ENCODE measurements around the gene CCDC93. TPM values are rescaled to one million over a fixed set of nuclear protein-coding genes. Genes with fewer than 3 reads are reported as not detected.

Gene CCDC93
- total RNA-seq, 1 experiment from 2014 or later: 18.3 TPM

GRCh38 chr2:117967977-117968718 is 45.7 kb downstream of the CCDC93 start:
- no peak for DNase-seq
- Histone ChIP-seq H3K4me3 (no peak overlapping the region), H3K27ac (no peak overlapping the region), H3K27me3 (no peaks in the 10 kb centered on the region), H3K9me3 (replicated peaks) (no peaks in the 10 kb centered on the region), H3K4me1 (no peaks in the 10 kb centered on the region), H3K36me3 (peaks cover 10% of the 10 kb centered on the region)

- H3K4me1 ChIP-seq: no peaks in the 10 kb centered on the region
- H3K27ac ChIP-seq: no peak overlapping the region
- peaks cover 2% of the 10 kb centered on the region for H3K36me3 ChIP-seq
- no peak overlapping the region for H3K4me3 ChIP-seq
- no peaks in the 10 kb centered on the region for H3K27me3 ChIP-seq
- no peaks in the 10 kb centered on the region for H3K9me3 ChIP-seq (replicated peaks)
- no peak for DNase-seq
Measured at GRCh38 chr2:117963446-117963845, 50.4 kb downstream of the CCDC93 start.

GRCh38 chr2:117961201-117961600 is 52.7 kb downstream of the CCDC93 start:
- Histone ChIP-seq H3K4me1 (no peaks in the 10 kb centered on the region), H3K27ac (no peak overlapping the region), H3K27me3 (no peaks in the 10 kb centered on the region), H3K9me3 (replicated peaks) (no peaks in the 10 kb centered on the region), H3K4me3 (no peak overlapping the region), H3K36me3 (peaks cover 12% of the 10 kb centered on the region)
- no peak for DNase-seq

GRCh38 chr2:117960231-117960630 is 53.6 kb downstream of the CCDC93 start:
- H3K36me3 ChIP-seq: peaks cover 22% of the 10 kb centered on the region
- DNase-seq: no peak
- H3K27me3 ChIP-seq: no peaks in the 10 kb centered on the region
- no peak overlapping the region for H3K4me3 ChIP-seq
- no peaks in the 10 kb centered on the region for H3K9me3 ChIP-seq (replicated peaks)
- no peaks in the 10 kb centered on the region for H3K4me1 ChIP-seq
- H3K27ac ChIP-seq: no peak overlapping the region

GRCh38 chr2:117958186-117958585 is 55.7 kb downstream of the CCDC93 start:
- Histone ChIP-seq H3K4me3 (no peak overlapping the region), H3K9me3 (replicated peaks) (no peaks in the 10 kb centered on the region), H3K27me3 (no peaks in the 10 kb centered on the region), H3K36me3 (peaks cover 23% of the 10 kb centered on the region), H3K4me1 (no peaks in the 10 kb centered on the region), H3K27ac (no peak overlapping the region)
- no peak for DNase-seq

- Histone ChIP-seq H3K27me3 (no peaks in the 10 kb centered on the region), H3K27ac (no peak overlapping the region), H3K9me3 (replicated peaks) (no peaks in the 10 kb centered on the region), H3K36me3 (peaks cover 27% of the 10 kb centered on the region), H3K4me3 (no peak overlapping the region), H3K4me1 (no peaks in the 10 kb centered on the region)
- no peak for DNase-seq
Measured at GRCh38 chr2:117957616-117958015, 56.3 kb downstream of the CCDC93 start.

- Histone ChIP-seq H3K36me3 (peaks cover 33% of the 10 kb centered on the region), H3K9me3 (replicated peaks) (no peaks in the 10 kb centered on the region), H3K4me1 (no peaks in the 10 kb centered on the region), H3K4me3 (no peak overlapping the region), H3K27ac (no peak overlapping the region), H3K27me3 (no peaks in the 10 kb centered on the region)
- DNase-seq: no peak
Measured at GRCh38 chr2:117956036-117956796, 57.7 kb downstream of the CCDC93 start.

- peaks cover 32% of the 10 kb centered on the region for H3K36me3 ChIP-seq
Measured at GRCh38 chr2:117953231-117953630, 60.6 kb downstream of the CCDC93 start.

GRCh38 chr2:117952701-117953100 is 61.2 kb downstream of the CCDC93 start:
- H3K36me3 ChIP-seq: peaks cover 30% of the 10 kb centered on the region
- no peak for DNase-seq
- no peaks in the 10 kb centered on the region for H3K4me1 ChIP-seq
- no peak overlapping the region for H3K4me3 ChIP-seq
- H3K9me3 ChIP-seq (replicated peaks): no peaks in the 10 kb centered on the region
- no peaks in the 10 kb centered on the region for H3K27me3 ChIP-seq
- H3K27ac ChIP-seq: no peak overlapping the region

More at GRCh38 chr2:117953231-117953630, 60.6 kb downstream of the CCDC93 start:
- H3K4me1 ChIP-seq: no peaks in the 10 kb centered on the region
- no peak overlapping the region for H3K4me3 ChIP-seq
- no peaks in the 10 kb centered on the region for H3K27me3 ChIP-seq
- H3K9me3 ChIP-seq (replicated peaks): no peaks in the 10 kb centered on the region
- no peak overlapping the region for H3K27ac ChIP-seq
- no peak for DNase-seq

- no peaks in the 10 kb centered on the region for H3K9me3 ChIP-seq (replicated peaks)
- H3K27ac ChIP-seq: no peak overlapping the region
- peaks cover 27% of the 10 kb centered on the region for H3K36me3 ChIP-seq
- H3K27me3 ChIP-seq: no peaks in the 10 kb centered on the region
- no peak overlapping the region for H3K4me3 ChIP-seq
- DNase-seq: no peak
- H3K4me1 ChIP-seq: no peaks in the 10 kb centered on the region
Measured at GRCh38 chr2:117952228-117952627, 61.6 kb downstream of the CCDC93 start.

- no peaks in the 10 kb centered on the region for H3K27me3 ChIP-seq
- no peak for DNase-seq
- H3K27ac ChIP-seq: no peak overlapping the region
- H3K9me3 ChIP-seq (replicated peaks): no peaks in the 10 kb centered on the region
- H3K4me1 ChIP-seq: no peaks in the 10 kb centered on the region
- peaks cover 21% of the 10 kb centered on the region for H3K36me3 ChIP-seq
- no peak overlapping the region for H3K4me3 ChIP-seq
Measured at GRCh38 chr2:117949806-117950205, 64.1 kb downstream of the CCDC93 start.

- Histone ChIP-seq H3K27ac (no peak overlapping the region), H3K9me3 (replicated peaks) (no peaks in the 10 kb centered on the region), H3K4me1 (no peaks in the 10 kb centered on the region), H3K4me3 (no peak overlapping the region), H3K36me3 (peaks cover 21% of the 10 kb centered on the region), H3K27me3 (no peaks in the 10 kb centered on the region)
- DNase-seq: no peak
Measured at GRCh38 chr2:117948615-117949014, 65.3 kb downstream of the CCDC93 start.

- Histone ChIP-seq H3K27ac (no peak overlapping the region), H3K9me3 (replicated peaks) (no peaks in the 10 kb centered on the region), H3K4me1 (no peaks in the 10 kb centered on the region), H3K27me3 (no peaks in the 10 kb centered on the region), H3K36me3 (peaks cover 10% of the 10 kb centered on the region; the same call in 1 of the 2 replicates), H3K4me3 (no peak overlapping the region)
- DNase-seq: no peak
Measured at GRCh38 chr2:117945296-117945695, 68.6 kb downstream of the CCDC93 start.

GRCh38 chr2:117944816-117945215 is 69.1 kb downstream of the CCDC93 start:
- peaks cover 10% of the 10 kb centered on the region; the same call in 1 of the 2 replicates for H3K36me3 ChIP-seq

GRCh38 chr2:117943013-117943672 is 70.7 kb downstream of the CCDC93 start:
- Histone ChIP-seq H3K4me1 (no peaks in the 10 kb centered on the region), H3K9me3 (replicated peaks) (no peaks in the 10 kb centered on the region), H3K27ac (no peak overlapping the region), H3K36me3 (peaks cover 12% of the 10 kb centered on the region), H3K27me3 (no peaks in the 10 kb centered on the region), H3K4me3 (no peak overlapping the region)
- DNase-seq: no peak

More at GRCh38 chr2:117944816-117945215, 69.1 kb downstream of the CCDC93 start:
- Histone ChIP-seq H3K9me3 (replicated peaks) (no peaks in the 10 kb centered on the region), H3K27me3 (no peaks in the 10 kb centered on the region), H3K4me3 (no peak overlapping the region), H3K4me1 (no peaks in the 10 kb centered on the region), H3K27ac (no peak overlapping the region)
- DNase-seq: no peak
